Subcutaneous preadipocyte (primary cell): ENCODE results near the gene CHRNA7. TPM values are rescaled to one million over a fixed set of nuclear protein-coding genes. Genes with fewer than 3 reads are reported as not detected.

Experiments used
- small RNA-seq: library from RNA; depleted of rRNA; stranded (forward); fragments of <200 nt; gene quantifications from one replicate; pipeline ENCODE3, GENCODE V24; 2012
- total RNA-seq: library from RNA; depleted of rRNA; stranded (reverse); fragments of >200 nt; gene quantifications from 2 replicates; pipeline ENCODE4 v1.2.3, GENCODE V29; 2012

CHRNA7 gene
- total RNA-seq: under 0.01 TPM in 2 replicates

DNA sequence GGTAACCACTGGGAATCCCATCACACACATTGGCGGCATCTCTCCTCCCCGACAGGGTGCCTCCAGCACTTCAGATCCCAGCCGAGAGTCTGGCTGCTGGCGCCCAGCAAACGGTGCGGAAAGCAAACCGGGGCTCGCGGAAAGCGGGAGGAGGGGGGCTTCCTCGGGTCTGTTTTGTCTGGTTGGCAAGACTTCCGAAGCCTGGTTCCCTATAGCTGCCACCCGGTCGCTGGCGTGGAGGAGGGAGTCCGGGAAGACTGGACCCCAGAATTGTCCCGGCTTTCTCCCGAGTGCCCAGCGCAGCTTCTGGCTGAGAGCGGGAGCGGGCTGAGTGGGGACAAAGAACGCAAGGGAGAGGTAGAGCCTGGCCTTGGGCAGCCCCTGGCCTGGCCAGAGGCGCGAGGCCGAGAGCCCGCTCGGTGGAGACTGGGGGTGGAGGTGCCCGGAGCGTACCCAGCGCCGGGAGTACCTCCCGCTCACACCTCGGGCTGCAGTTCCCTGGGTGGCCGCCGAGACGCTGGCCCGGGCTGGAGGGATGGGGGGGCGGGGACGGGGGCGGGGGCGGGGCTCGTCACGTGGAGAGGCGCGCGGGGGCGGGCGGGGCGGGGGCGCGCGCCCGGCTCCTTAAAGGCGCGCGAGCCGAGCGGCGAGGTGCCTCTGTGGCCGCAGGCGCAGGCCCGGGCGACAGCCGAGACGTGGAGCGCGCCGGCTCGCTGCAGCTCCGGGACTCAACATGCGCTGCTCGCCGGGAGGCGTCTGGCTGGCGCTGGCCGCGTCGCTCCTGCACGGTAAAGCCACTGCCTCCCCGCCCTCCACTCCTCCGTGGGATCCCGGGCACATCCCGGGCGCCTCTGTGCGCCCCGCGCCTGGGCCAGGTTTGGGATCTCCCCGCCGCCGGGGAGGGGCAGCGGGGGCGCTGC is at the start of gene CHRNA7:
TSS of gene CHRNA7 (plus strand) at position 654 of the 920 bp plus-strand sequence. CDS start at position 734, 80 bp downstream.

Small RNA genes within 50 kb of the gene (small RNA-seq; reads per million reads assigned to genes)
- gene RF00019: not detected

Other genes starting within 250 kb of the CHRNA7 start
- 0.39 and 1.1 TPM in 2 replicates for gene OTUD7A, start 159.8 kb upstream of the CHRNA7 start, total RNA-seq